HG03095 (cell line): Measurements from ENCODE around the gene IER3IP1.
"Not testable (repeated sequence)": the region's sequence is repeated elsewhere in the genome, so short reads cannot be mapped to it uniquely, and the experiment has no call there.

Experiments
- ATAC-seq: cut with Tn5 transposase; IDR thresholded peaks from one replicate; pipeline ENCODE4 v1.9.1; 2021; ENCODE audit warnings: moderate library complexity; ENCODE audit not compliant: unreplicated experiment

IER3IP1 gene

DNA sequence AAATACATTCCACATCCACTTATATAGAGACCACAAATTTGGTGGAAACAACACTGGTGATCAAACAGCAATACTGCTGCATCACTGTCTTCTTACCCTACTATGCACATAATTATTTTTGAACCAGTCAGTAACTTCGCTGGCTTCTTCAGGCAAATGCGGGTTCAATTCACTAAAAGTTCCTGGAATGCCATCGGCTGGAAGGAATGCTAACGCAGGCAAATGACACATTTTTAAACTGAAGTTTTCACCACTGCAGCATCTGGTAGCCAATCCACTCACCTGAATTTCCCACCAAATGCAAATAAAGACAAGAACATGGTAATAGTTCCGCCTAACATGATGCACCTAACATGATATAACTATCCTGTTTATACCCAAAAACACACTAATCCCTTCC is 15.9 kb downstream of the IER3IP1 start:
- ATAC-seq, result no peak

DNA sequence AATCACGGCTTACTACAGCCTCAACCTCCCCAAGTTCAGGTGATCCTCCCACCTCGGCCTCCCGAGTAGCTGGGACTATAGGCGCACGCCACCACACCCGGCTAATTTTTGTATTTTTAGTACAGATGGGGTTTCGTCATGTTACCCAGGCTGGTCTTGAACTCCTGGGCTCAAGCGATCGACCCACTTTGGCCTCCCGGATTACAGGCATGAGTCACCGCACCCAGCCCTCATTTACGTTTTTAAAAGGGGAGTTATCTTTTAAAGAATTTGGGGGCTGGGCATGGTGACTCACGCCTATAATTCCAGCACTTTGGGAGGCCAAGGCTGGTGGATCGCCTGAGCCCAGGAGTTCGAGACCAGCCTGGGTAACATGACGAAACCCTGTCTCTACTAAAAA is 17.8 kb downstream of the IER3IP1 start:
- not testable (repeated sequence) for ATAC-seq

- no peak for ATAC-seq
Measured at GRCh38 chr18:47151439-47151838, 24.7 kb downstream of the IER3IP1 start.

GRCh38 chr18:47150824-47151366 is 25.3 kb downstream of the IER3IP1 start:
- no peak for ATAC-seq

- peak; percentile 95 for ATAC-seq
Measured at GRCh38 chr18:47150029-47150823, 25.9 kb downstream of the IER3IP1 start, which contains the start of gene HDHD2. Gene HDHD2, minus strand, starts transcription at chr18:47150500. Its CDS starts 14,061 bp downstream, at chr18:47136439.

GRCh38 chr18:47149457-47150028 is 26.6 kb downstream of the IER3IP1 start:
- ATAC-seq, result no peak

DNA sequence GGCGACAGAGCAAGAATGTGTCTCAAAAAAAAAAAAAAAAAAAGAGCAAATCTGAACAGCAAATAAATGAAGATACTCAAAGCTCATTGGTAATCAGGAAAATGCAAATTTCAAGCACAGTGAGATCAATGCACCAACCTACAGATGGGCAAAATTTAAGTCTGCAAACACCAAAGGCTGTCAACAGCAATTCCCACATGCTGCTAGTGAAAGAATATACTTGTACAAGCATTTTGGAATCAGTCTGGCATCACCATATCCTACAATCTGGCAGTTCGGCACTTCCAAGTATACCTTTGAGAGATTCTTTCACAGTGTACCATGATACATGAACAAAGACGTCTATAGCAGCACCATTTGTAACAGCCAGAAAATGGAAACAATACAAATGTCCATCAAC is 30.0 kb downstream of the IER3IP1 start:
- no peak for ATAC-seq

GRCh38 chr18:47143899-47144485 is 32.2 kb downstream of the IER3IP1 start:
- no peak for ATAC-seq

DNA sequence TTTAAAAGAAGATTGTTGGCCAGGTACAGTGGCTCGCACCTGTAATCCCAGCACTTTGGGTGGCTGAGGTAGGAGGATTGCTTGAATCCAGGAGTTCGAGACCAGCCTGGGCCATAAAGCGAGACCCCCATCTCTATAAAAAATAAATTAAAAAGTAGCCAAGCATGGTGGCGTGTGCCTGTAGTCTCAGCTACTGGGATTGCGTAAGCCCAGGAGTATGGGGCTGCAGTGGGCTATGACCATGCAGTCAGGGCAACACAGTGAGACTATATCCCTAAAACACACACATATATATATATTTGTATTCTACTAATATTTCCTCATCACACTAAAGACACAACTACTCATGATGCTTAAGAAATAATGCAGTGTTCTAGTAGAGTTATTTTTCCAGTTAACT is 33.0 kb downstream of the IER3IP1 start:
- no peak for ATAC-seq

DNA sequence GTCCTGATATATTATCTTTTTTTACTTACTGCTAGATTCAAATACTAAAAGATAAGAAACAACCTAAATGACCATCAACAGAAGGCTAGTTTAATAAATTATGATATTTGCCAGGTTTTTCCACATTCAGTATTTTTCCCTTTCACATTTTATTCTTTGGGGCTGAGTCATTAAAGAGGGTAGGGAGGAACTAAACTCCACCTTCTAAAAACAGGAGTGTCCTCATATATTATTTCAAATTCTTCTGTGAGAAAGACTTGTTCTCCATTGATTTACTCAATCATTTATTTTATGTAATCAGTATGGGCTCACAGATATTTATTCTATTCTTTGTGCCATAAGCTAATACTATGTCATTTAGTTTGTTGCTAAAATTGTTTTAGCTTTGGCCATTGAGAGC is 34.9 kb downstream of the IER3IP1 start:
- no peak for ATAC-seq

GRCh38 chr18:47121146-47121545 is 55.0 kb downstream of the IER3IP1 start:
- no peak for ATAC-seq

GRCh38 chr18:47120428-47120827 is 55.7 kb downstream of the IER3IP1 start:
- ATAC-seq, result peak; percentile 94

DNA sequence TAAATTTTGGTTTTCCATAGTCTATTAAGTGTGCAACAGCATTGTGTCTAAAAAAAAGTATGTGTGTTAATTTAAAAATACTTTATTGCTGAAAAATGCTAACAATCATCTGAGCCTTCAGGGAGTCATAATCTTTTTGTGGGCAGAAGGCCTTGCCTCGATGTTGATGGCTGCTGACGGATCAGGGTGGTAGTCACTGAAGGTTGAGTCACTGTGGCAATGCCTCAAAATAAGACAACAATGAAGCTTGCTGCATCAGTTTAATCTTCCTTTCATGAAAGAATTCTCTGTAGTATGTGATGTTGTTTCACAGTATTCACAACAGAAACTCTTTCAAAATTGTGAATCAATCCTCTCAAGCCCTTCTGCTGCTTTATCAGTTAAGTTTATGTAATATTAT is 57.2 kb downstream of the IER3IP1 start:
- ATAC-seq, result no peak

DNA sequence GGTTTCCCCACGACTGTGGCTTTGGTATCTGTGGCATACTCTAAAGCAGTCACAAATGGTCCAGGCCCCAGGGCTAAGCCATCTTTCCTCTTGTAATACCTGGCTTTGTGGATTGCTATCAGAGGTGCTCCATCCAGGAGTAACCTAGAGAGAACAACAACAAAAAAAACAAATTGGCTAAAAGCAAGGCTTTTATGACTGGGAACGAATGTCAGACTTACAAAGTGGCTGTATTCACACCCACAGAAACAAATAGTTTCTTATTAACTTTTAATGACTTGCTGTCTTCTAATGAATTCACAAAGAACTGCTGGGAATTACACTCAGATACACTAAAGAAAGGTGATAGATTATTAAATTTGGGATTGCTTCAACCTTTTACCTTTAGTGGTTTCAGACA is 61.0 kb downstream of the IER3IP1 start:
- no peak for ATAC-seq

GRCh38 chr18:47113796-47114540 is 62.2 kb downstream of the IER3IP1 start:
- ATAC-seq, result no peak

- ATAC-seq, result no peak
Measured at GRCh38 chr18:47110492-47111274, 65.5 kb downstream of the IER3IP1 start.

- no peak for ATAC-seq
Measured at GRCh38 chr18:47109720-47110119, 66.4 kb downstream of the IER3IP1 start.

DNA sequence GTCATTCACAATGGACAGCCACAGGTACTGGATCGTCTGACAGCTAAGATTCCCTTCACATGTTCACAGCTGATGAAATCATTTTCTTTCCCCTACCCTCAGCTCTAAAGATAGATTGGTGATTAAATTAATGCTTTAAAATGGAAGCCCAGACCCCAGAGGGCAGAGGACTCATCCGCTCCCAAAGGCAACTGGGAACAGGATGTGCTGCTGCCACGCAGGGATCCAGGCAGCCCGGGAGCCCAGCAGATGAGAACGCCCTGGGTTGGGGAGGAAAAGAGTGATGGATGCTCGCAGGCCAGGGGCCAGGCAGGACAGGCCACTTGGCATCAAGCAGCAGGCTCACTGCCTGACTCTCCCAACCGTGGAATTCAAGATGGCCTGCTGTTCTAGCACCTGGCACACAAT is 67.2 kb downstream of the IER3IP1 start:
- ATAC-seq, result no peak

DNA sequence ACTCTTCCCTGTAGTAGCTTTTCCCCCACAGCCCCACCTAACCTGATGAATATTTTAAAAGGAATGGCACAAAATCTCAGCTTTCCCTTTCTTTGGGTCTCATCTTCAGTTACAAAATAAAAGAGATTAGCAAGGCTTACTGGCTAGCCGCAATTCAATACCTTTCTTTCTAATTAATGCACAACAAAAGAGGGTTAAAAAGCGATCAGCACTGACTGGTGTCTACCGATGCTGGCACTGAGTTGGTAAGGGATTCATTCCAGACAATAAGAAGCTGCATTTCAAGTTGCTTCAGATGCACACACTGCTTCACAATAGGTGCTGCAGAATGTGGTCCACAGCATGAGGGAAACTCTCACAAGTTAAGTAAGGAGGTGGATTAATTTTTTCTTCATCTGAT is 67.8 kb downstream of the IER3IP1 start:
- no peak for ATAC-seq
